GM06990 (cell line): ENCODE measurements around the gene ODAD3.
"Not testable (repeated sequence)": the region's sequence is repeated elsewhere in the genome, so short reads cannot be mapped to it uniquely, and the experiment has no call there.

Source experiments
- DNase-seq: peaks from one replicate; pipeline ENCODE4 v3.0.0-alpha.2; 2011; ENCODE audit not compliant: insufficient read length; ENCODE audit errors: extremely low read depth
- H3K27me3 ChIP-seq: replicated peaks from 2 replicates; pipeline ENCODE4 v1.6.0; 2011; ENCODE audit warnings: low read length; ENCODE audit not compliant: control insufficient read depth, insufficient read depth
- H3K36me3 ChIP-seq: 2 replicates; pipeline ENCODE4 v1.5.1; 2011; ENCODE audit warnings: low read length; ENCODE audit not compliant: control insufficient read depth, insufficient read depth
- H3K4me3 ChIP-seq: replicated peaks from 2 replicates; pipeline ENCODE4 v1.5.1; 2011; ENCODE audit warnings: low read depth, mild to moderate bottlenecking, control low read depth, low read length
- CTCF ChIP-seq: IDR thresholded peaks from 2 replicates; pipeline ENCODE4 v1.5.1; 2011; ENCODE audit warnings: low read length, control low read depth, mild to moderate bottlenecking, inconsistent platforms; ENCODE audit not compliant: insufficient read depth, poor library complexity, severe bottlenecking

The ODAD3 gene

GRCh38 chr19:11383706-11384048 is 51.2 kb downstream of the ODAD3 start:
- Histone ChIP-seq H3K36me3 (no peaks in the 10 kb centered on the region), H3K27me3 (no peaks in the 10 kb centered on the region; the same call in 1 of the 2 replicates), H3K4me3 (peak overlapping the region; percentile 5; the same call in 1 of the 2 replicates)
- no peak for DNase-seq
- no peak for TF ChIP-seq CTCF

- Histone ChIP-seq H3K4me3 (peak overlapping the region; percentile 27), H3K27me3 (no peaks in the 10 kb centered on the region; the same call in 1 of the 2 replicates), H3K36me3 (no peaks in the 10 kb centered on the region; the same call in 1 of the 2 replicates)
- peak; percentile 61 for DNase-seq
- TF ChIP-seq CTCF = peak; percentile 86
Measured at GRCh38 chr19:11382898-11383705, 51.8 kb downstream of the ODAD3 start.

GRCh38 chr19:11380653-11381537 is 54.0 kb downstream of the ODAD3 start:
- Histone ChIP-seq H3K36me3 (no peaks in the 10 kb centered on the region; the same call in 1 of the 2 replicates), H3K4me3 (peak overlapping the region; percentile 82), H3K27me3 (no peaks in the 10 kb centered on the region; the same call in 1 of the 2 replicates)
- peak; percentile 84 for TF ChIP-seq CTCF
- DNase-seq = peak; percentile 96

- DNase-seq = no peak
- peak overlapping the region; percentile 82 for H3K4me3 ChIP-seq
- no peak for TF ChIP-seq CTCF
- H3K36me3 ChIP-seq = no peaks in the 10 kb centered on the region; the same call in 1 of the 2 replicates
- no peaks in the 10 kb centered on the region; the same call in 1 of the 2 replicates for H3K27me3 ChIP-seq
Measured at GRCh38 chr19:11379857-11380350, 55.0 kb downstream of the ODAD3 start.

- H3K27me3 ChIP-seq, DNase-seq, H3K4me3 ChIP-seq, H3K36me3 ChIP-seq: not testable (repeated sequence)
Measured at GRCh38 chr19:11379269-11379845, 55.6 kb downstream of the ODAD3 start.
